Astrocyte (in vitro differentiated cells and primary cell): Measurements from ENCODE around the gene HINFP. TPM values are rescaled to one million over a fixed set of nuclear protein-coding genes. Genes with fewer than 3 reads are reported as not detected.
"Not testable (repeated sequence)": the region's sequence is repeated elsewhere in the genome, so short reads cannot be mapped to it uniquely, and the experiment has no call there.

Experiments
- DNase-seq: peaks from one replicate; pipeline ENCODE4 v3.0.0-alpha.2; 2010; ENCODE audit warnings: low read depth
- FAIRE-seq: peaks from 2 replicates; lab custom pipeline; 2011; peaks lifted over from hg19 to GRCh38; lab: Jason Lieb, UNC
- H2AFZ ChIP-seq: 2 replicates; pipeline ENCODE4 v1.6.0; 2012; ENCODE audit warnings: low read depth, low read length, inconsistent platforms
- H3K27ac ChIP-seq: 2 replicates; pipeline ENCODE4 v1.5.1; 2011; ENCODE audit warnings: low read depth, low read length, inconsistent platforms
- H3K27me3 ChIP-seq: 2 replicates; pipeline ENCODE4 v1.6.0; 2011; ENCODE audit warnings: low read length, inconsistent platforms; ENCODE audit not compliant: insufficient read depth
- H3K36me3 ChIP-seq: 2 replicates; pipeline ENCODE4 v1.5.1; 2011; ENCODE audit warnings: low read length, inconsistent platforms; ENCODE audit not compliant: insufficient read depth
- H3K4me1 ChIP-seq: 2 replicates; pipeline ENCODE4 v1.5.1; 2011; ENCODE audit warnings: low read length, inconsistent platforms; ENCODE audit not compliant: insufficient read depth
- H3K4me2 ChIP-seq: 2 replicates; pipeline ENCODE4 v1.6.0; 2012; ENCODE audit warnings: low read length, inconsistent platforms
- H3K4me3 ChIP-seq: 2 replicates; pipeline ENCODE4 v1.5.1; 2011; ENCODE audit warnings: low read depth, mild to moderate bottlenecking, low read length, inconsistent platforms; ENCODE audit not compliant: insufficient read depth
- H3K79me2 ChIP-seq: 2 replicates; pipeline ENCODE4 v1.6.0; 2012; ENCODE audit warnings: mild to moderate bottlenecking, low read length, inconsistent platforms; ENCODE audit not compliant: insufficient read depth
- H3K9ac ChIP-seq: 2 replicates; pipeline ENCODE4 v1.6.0; 2012; ENCODE audit warnings: mild to moderate bottlenecking, low read length, inconsistent platforms
- H3K9me3 ChIP-seq: 2 replicates; pipeline ENCODE4 v1.5.1; 2012; ENCODE audit warnings: low read depth, mild to moderate bottlenecking, low read length, inconsistent platforms; ENCODE audit not compliant: insufficient read depth
- H4K20me1 ChIP-seq: 2 replicates; pipeline ENCODE4 v1.6.0; 2012; ENCODE audit warnings: low read length, inconsistent platforms; ENCODE audit not compliant: insufficient read depth
- H3K27ac Mint-ChIP-seq: one replicate; pipeline ENCODE4 v1.8.0; 2021; ENCODE audit warnings: mild to moderate bottlenecking, mixed read lengths; ENCODE audit not compliant: unreplicated experiment
- H3K27me3 Mint-ChIP-seq: one replicate; pipeline ENCODE4 v1.8.0; 2021; ENCODE audit warnings: low read depth, mixed read lengths; ENCODE audit not compliant: unreplicated experiment
- H3K36me3 Mint-ChIP-seq: one replicate; pipeline ENCODE4 v1.8.0; 2021; ENCODE audit warnings: low read depth, mixed read lengths; ENCODE audit not compliant: unreplicated experiment
- H3K4me1 Mint-ChIP-seq: one replicate; pipeline ENCODE4 v1.8.0; 2021; ENCODE audit warnings: low read depth, mixed read lengths; ENCODE audit not compliant: unreplicated experiment
- H3K4me3 Mint-ChIP-seq: one replicate; pipeline ENCODE4 v1.8.0; 2021; ENCODE audit warnings: mild to moderate bottlenecking, moderate library complexity, mixed read lengths; ENCODE audit not compliant: unreplicated experiment
- H3K9me3 Mint-ChIP-seq: one replicate; pipeline ENCODE4 v1.8.0; 2021; ENCODE audit warnings: mild to moderate bottlenecking, mixed read lengths; ENCODE audit not compliant: unreplicated experiment
- EZH2 ChIP-seq: IDR thresholded peaks from 2 replicates; pipeline ENCODE4 v1.6.1; 2012; ENCODE audit warnings: mild to moderate bottlenecking, low read length, inconsistent platforms; ENCODE audit not compliant: insufficient read depth
- total RNA-seq: library from RNA; stranded (reverse); gene quantifications from 2 replicates; pipeline ENCODE4 v1.2.1, GENCODE V29; 2021
- TF ChIP-seq, protein P1 (sequence below): IDR thresholded peaks from 2 replicates; pipeline ENCODE4 v1.5.1; 2011; ENCODE audit warnings: low read depth, mild to moderate bottlenecking, inconsistent platforms, low read length, moderate library complexity; ENCODE audit not compliant: insufficient read depth

Gene HINFP
- total RNA-seq, 1 donor from 2014 or later = 27.8 TPM

DNA sequence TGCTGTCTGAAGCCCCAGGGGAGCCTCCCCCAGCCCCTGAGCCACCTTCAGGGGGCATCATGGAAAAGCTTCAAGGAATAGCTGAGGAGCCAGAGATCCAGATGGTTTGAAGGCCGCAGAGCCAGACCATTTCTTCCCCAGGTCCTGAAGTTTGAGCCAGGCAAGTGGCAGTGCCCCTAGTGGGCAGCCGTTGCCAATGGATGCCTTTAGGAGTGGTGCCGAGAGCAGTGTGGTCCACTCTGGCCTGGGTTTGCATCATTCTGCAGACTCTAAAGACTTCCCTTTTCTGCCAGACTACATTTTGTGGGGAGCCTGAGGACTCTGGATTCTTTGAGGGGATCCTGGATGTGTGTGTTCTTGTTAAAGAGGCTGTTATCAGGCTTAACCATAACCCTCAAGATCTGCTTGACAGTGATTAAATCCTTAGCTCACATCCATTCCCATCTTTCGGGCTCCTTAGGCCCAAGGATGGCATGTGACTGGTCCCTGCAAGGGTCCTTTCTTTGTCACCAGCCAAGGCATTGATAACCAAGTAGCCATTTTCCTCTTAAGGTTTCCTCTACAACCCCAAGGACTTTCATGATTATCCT lies 13.1 kb downstream of the HINFP start:
- Histone ChIP-seq H3K4me1 (no peaks in the 10 kb centered on the region), H3K79me2 (no peaks in the 10 kb centered on the region), H2AFZ (no peak overlapping the region), H3K27me3 (no peaks in the 10 kb centered on the region), H3K9ac (no peak overlapping the region), H3K4me2 (no peak overlapping the region), H3K27ac (no peak overlapping the region), H3K4me3 (no peak overlapping the region), H4K20me1 (peaks cover 5% of the 10 kb centered on the region), H3K9me3 (no peaks in the 10 kb centered on the region), H3K36me3 (peaks cover 20% of the 10 kb centered on the region)
- H3K36me3 Mint-ChIP-seq = peaks cover 35% of the 10 kb centered on the region
- no peak overlapping the region for H3K27ac Mint-ChIP-seq
- H3K27me3 Mint-ChIP-seq = peaks cover 2% of the 10 kb centered on the region
- TF ChIP-seq, protein P1, sequence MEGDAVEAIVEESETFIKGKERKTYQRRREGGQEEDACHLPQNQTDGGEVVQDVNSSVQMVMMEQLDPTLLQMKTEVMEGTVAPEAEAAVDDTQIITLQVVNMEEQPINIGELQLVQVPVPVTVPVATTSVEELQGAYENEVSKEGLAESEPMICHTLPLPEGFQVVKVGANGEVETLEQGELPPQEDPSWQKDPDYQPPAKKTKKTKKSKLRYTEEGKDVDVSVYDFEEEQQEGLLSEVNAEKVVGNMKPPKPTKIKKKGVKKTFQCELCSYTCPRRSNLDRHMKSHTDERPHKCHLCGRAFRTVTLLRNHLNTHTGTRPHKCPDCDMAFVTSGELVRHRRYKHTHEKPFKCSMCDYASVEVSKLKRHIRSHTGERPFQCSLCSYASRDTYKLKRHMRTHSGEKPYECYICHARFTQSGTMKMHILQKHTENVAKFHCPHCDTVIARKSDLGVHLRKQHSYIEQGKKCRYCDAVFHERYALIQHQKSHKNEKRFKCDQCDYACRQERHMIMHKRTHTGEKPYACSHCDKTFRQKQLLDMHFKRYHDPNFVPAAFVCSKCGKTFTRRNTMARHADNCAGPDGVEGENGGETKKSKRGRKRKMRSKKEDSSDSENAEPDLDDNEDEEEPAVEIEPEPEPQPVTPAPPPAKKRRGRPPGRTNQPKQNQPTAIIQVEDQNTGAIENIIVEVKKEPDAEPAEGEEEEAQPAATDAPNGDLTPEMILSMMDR = peak; percentile 46
- no peak for TF ChIP-seq EZH2
- no peak for FAIRE-seq
- H3K4me3 Mint-ChIP-seq = no peak overlapping the region
- peaks cover 13% of the 10 kb centered on the region for H3K4me1 Mint-ChIP-seq
- DNase-seq = no peak
- no peaks in the 10 kb centered on the region for H3K9me3 Mint-ChIP-seq

DNA sequence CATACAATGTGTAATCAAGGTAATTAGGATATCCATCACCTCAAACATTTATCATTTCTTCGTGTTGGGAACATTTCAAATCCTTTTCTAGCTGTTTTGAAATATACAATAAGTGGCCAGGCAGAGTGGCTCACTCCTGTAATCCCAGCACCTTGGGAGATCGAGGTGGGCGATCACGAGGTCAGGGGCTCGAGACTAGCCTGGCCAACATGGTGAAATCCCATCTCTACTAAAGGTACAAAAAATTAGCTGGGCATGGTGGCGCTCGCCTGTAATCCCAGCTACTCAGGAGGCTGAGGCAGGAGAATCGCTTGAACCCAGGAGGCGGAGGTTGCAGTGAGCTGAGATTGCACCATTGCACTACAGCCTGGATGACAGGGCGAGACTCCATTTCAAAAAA lies 17.9 kb downstream of the HINFP start:
- H3K4me1 Mint-ChIP-seq, H3K27ac Mint-ChIP-seq, H3K9me3 Mint-ChIP-seq, H3K27me3 Mint-ChIP-seq, H3K27ac ChIP-seq, H2AFZ ChIP-seq, H3K36me3 ChIP-seq, H4K20me1 ChIP-seq, H3K4me1 ChIP-seq, H3K9me3 ChIP-seq, H3K4me3 Mint-ChIP-seq, H3K79me2 ChIP-seq, FAIRE-seq, H3K4me2 ChIP-seq, H3K4me3 ChIP-seq, DNase-seq, H3K36me3 Mint-ChIP-seq, H3K9ac ChIP-seq, H3K27me3 ChIP-seq: not testable (repeated sequence)

DNA sequence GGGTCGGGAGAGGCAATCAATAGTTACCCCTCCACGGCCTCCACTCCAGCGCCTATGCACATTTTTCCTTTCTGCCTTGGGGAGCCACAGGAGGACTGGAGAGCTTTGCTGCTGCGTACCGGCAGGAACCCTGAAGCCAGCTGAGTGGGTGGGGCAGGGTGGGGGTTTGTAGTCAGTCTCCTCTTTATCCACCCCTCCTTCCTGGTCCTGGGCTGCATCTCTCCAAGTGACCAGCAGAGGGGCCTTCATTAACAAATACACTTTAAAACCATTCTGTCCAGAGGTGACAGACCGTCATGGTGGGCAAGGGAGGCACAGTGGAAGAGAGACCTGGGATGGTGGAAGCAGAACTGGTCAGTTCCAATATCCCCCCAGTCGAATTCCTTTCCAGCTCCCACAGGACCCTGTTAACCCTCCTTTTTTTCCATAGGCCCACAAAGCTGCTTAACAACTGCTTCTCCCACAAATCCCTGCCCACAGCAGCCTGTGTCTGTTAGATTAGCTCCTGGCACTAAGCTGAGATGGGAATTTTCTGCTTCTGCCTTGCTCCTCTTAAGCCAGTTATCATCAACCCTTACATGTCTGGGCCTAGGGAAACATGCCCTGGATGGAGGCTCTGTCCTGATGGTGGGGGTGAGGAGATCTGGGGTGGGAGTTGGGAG lies 23.6 kb downstream of the HINFP start:
- peaks cover 11% of the 10 kb centered on the region for H3K27me3 ChIP-seq
- Mint-ChIP-seq H3K4me3 (no peak overlapping the region), H3K27ac (no peak overlapping the region), H3K36me3 (no peaks in the 10 kb centered on the region), H3K27me3 (peaks cover 33% of the 10 kb centered on the region), H3K9me3 (peaks cover 1% of the 10 kb centered on the region), H3K4me1 (no peaks in the 10 kb centered on the region)
- H3K4me3 ChIP-seq = no peak overlapping the region
- peaks cover 9% of the 10 kb centered on the region for H3K4me1 ChIP-seq
- H3K9me3 ChIP-seq = no peaks in the 10 kb centered on the region
- peak; percentile 13 for FAIRE-seq
- H3K9ac ChIP-seq = no peak overlapping the region
- H3K27ac ChIP-seq = no peak overlapping the region
- TF ChIP-seq, protein P1 = peak; percentile 39
- TF ChIP-seq EZH2 = no peak
- H3K79me2 ChIP-seq = no peaks in the 10 kb centered on the region
- H4K20me1 ChIP-seq = no peaks in the 10 kb centered on the region
- H2AFZ ChIP-seq = peak overlapping the region; percentile 58
- peak overlapping the region; percentile 37 for H3K4me2 ChIP-seq
- no peaks in the 10 kb centered on the region for H3K36me3 ChIP-seq
- DNase-seq = peak; percentile 47
